ENCODE measurements around the gene ABHD18. TPM values are rescaled to one million over a fixed set of nuclear protein-coding genes. Genes with fewer than 3 reads are reported as not detected.

ABHD18 gene
- total RNA-seq = 10 to 100 TPM; 16.0 to 21.9 (median 17.6) TPM
- total RNA-seq (2013) = 23.7 TPM

DNA sequence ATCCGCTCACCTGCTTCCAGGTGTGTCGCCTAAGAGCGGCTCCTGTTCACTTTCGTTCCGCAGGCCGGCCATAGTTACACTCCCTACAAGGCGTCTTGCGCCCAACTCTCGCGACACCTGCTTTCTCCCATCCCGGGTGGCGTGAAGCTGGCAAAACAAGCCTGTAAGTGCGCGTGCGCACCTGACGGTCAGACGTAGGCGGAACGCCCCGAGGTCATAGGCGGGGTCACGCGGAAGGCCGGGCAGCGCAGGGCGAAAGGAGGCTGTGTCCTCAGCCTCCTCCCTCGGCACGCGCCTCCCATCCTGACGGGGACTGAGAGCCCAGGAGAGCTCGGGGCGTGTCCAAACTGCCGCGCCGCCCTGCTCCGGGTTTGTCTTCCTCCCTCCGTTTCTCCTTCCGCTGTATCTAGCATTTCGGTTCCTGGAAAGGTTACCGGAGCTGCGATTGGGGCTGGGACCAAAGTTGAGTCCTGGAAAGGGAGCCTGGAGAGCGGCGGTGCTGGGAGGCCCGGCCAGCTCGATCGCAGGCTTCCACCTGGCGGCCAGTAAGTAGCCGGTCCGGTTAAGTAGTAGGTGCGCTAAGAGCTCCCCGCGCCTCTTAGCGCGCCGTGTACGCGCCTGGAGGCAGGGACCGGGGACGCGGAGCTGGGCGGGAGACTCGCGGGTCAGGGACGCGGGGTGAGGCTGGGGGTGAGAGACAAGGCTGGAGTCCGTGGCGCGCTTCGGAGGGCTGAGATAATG lies at the start of gene ABHD18, which contains the start of gene MFSD8:
ABHD18 (plus strand) TSS at position 345 of the 741 bp plus-strand sequence. CDS start 17,550 bp downstream, outside the sequence.
MFSD8 (minus strand) TSS at position 112 of the 741 bp plus-strand sequence; CDS start at position 72, 40 bp downstream.
- peak; percentile 95 to 100 for DNase-seq
- H3K27me3 Mint-ChIP-seq (ENCODE audit: low read depth in 2 of 2) = no peaks in the 10 kb centered on the region
- peaks cover 30 to 32% of the 10 kb centered on the region in 2 donors for H3K4me1 Mint-ChIP-seq
- Histone ChIP-seq H3K9me3 (ENCODE audit: control insufficient read depth, insufficient read depth, low read length) (no peaks in the 10 kb centered on the region), H3K4me1 (ENCODE audit: control insufficient read depth, insufficient read depth, low read length) (peaks cover 16% of the 10 kb centered on the region), H3K36me3 (ENCODE audit: control insufficient read depth, insufficient read depth, low read length) (no peaks in the 10 kb centered on the region), H3K27ac (ENCODE audit: low read length) (peak within 1 kb of the TSS; percentile 87), H3K27me3 (ENCODE audit: control insufficient read depth, insufficient read depth, low read length) (no peaks in the 10 kb centered on the region), H3K4me3 (ENCODE audit: low read length) (peak within 1 kb of the TSS; percentile 85)
- H3K9me3 Mint-ChIP-seq = no peaks in the 10 kb centered on the region
- under 1% methylated on average over 69 of the region's 69 CpGs for WGBS (ENCODE audit: insufficient coverage)
- H3K4me3 Mint-ChIP-seq = peak within 1 kb of the TSS; percentile 97
- no peaks in the 10 kb centered on the region for H3K36me3 Mint-ChIP-seq
- peak; percentile 25 for TF ChIP-seq CTCF (IDR thresholded peaks at IDR 0.05)
- peak; percentile 91 to 98 (median 93) for ATAC-seq
- H3K27ac Mint-ChIP-seq = peak within 1 kb of the TSS; percentile 95 to 98
- intact Hi-C loops (cut with micrococcal nuclease) = loop anchor here (1.0 to 5.0 kb wide), 3 partner anchors 84 to 1127 kb away; partner anchors contain the start of genes LARP1B, PLK4 and SCLT1

- ATAC-seq (no peak), DNase-seq (no peak)
- H3K4me3 Mint-ChIP-seq = no peak overlapping the region
- 100% methylated on average over 2 of the region's 3 CpGs for WGBS (ENCODE audit: insufficient coverage)
- no peaks in the 10 kb centered on the region for H3K9me3 ChIP-seq (ENCODE audit: control insufficient read depth, insufficient read depth, low read length)
- H3K36me3 ChIP-seq (ENCODE audit: control insufficient read depth, insufficient read depth, low read length) = peaks cover 27% of the 10 kb centered on the region
- no peaks in the 10 kb centered on the region for H3K4me1 Mint-ChIP-seq
- no peak overlapping the region for H3K27ac ChIP-seq (ENCODE audit: low read length)
- H3K27me3 Mint-ChIP-seq (ENCODE audit: low read depth in 2 of 2) = no peaks in the 10 kb centered on the region
- H3K4me1 ChIP-seq (ENCODE audit: control insufficient read depth, insufficient read depth, low read length) = no peaks in the 10 kb centered on the region
- peaks cover 7% of the 10 kb centered on the region for H3K36me3 Mint-ChIP-seq
- H3K9me3 Mint-ChIP-seq = no peaks in the 10 kb centered on the region
- H3K4me3 ChIP-seq (ENCODE audit: low read length) = no peak overlapping the region
- H3K27me3 ChIP-seq (ENCODE audit: control insufficient read depth, insufficient read depth, low read length) = no peaks in the 10 kb centered on the region
- H3K27ac Mint-ChIP-seq = no peak overlapping the region
- no peak for TF ChIP-seq CTCF (IDR thresholded peaks at IDR 0.05)
- intact Hi-C loops (cut with micrococcal nuclease) = no loop called here
Measured at GRCh38 chr4:127916512-127916911, 48.7 kb upstream of the ABHD18 start.

DNA sequence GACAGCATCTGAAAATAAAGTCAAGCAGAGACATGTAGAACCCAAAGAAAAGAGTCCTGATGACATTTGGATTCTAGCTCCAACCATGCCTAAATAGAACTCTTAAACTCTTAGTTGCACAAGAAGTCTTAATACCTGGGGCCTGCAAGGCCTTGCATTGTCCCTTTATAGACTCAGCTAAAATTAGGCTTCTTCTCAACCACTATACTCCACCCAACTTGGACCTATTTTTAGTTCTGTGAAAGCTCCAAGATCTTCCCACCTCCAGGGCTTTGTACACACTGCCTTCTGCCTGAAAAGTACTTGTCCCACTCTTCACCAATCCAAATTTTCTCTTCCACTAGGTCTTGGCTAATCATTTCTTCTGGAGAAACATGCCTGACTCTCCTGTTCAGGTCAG lies 48.1 kb upstream of the ABHD18 start:
- no peak for TF ChIP-seq CTCF (IDR thresholded peaks at IDR 0.05)
- intact Hi-C loops (cut with micrococcal nuclease) = no loop called here
- Mint-ChIP-seq H3K27me3 (ENCODE audit: low read depth in 2 of 2) (no peaks in the 10 kb centered on the region), H3K4me3 (no peak overlapping the region), H3K9me3 (no peaks in the 10 kb centered on the region), H3K4me1 (no peaks in the 10 kb centered on the region), H3K27ac (peak overlapping the region in 1 of 2 donors; percentile 11), H3K36me3 (peaks cover 7% of the 10 kb centered on the region)
- no peak overlapping the region for H3K27ac ChIP-seq (ENCODE audit: low read length)
- no peaks in the 10 kb centered on the region for H3K27me3 ChIP-seq (ENCODE audit: control insufficient read depth, insufficient read depth, low read length)
- H3K4me3 ChIP-seq (ENCODE audit: low read length) = no peak overlapping the region
- H3K9me3 ChIP-seq (ENCODE audit: control insufficient read depth, insufficient read depth, low read length) = no peaks in the 10 kb centered on the region
- DNase-seq (no peak), ATAC-seq (no peak)
- H3K4me1 ChIP-seq (ENCODE audit: control insufficient read depth, insufficient read depth, low read length) = no peaks in the 10 kb centered on the region
- peaks cover 29% of the 10 kb centered on the region for H3K36me3 ChIP-seq (ENCODE audit: control insufficient read depth, insufficient read depth, low read length)
